T-helper 1 cell (primary cell): ENCODE data around the gene ELK4.

Experiments
- DNase-seq, 5 donors: peaks; one replicate each; pipeline ENCODE4 v3.0.0-alpha.2; 2012 to 2020

ELK4 gene

GRCh38 chr1:205579711-205580110 is 52.1 kb downstream of the ELK4 start:
- no peak for DNase-seq

GRCh38 chr1:205578780-205579571 is 52.8 kb downstream of the ELK4 start:
- DNase-seq = no peak

GRCh38 chr1:205577874-205578658 is 53.7 kb downstream of the ELK4 start:
- DNase-seq = no peak

GRCh38 chr1:205576805-205577761 is 54.7 kb downstream of the ELK4 start:
- no peak for DNase-seq

GRCh38 chr1:205576011-205576410 is 55.8 kb downstream of the ELK4 start:
- no peak for DNase-seq

GRCh38 chr1:205575294-205575885 is 56.4 kb downstream of the ELK4 start:
- DNase-seq = no peak

GRCh38 chr1:205572421-205572820 is 59.4 kb downstream of the ELK4 start:
- no peak for DNase-seq

GRCh38 chr1:205571747-205572146 is 60.1 kb downstream of the ELK4 start:
- no peak for DNase-seq

GRCh38 chr1:205570796-205571537 is 60.8 kb downstream of the ELK4 start:
- DNase-seq = no peak

GRCh38 chr1:205570173-205570501 is 61.7 kb downstream of the ELK4 start:
- no peak for DNase-seq

- no peak for DNase-seq
Measured at GRCh38 chr1:205569411-205570172, 62.2 kb downstream of the ELK4 start.

- DNase-seq = no peak
Measured at GRCh38 chr1:205568469-205569361, 63.1 kb downstream of the ELK4 start.

GRCh38 chr1:205568135-205568468 is 63.7 kb downstream of the ELK4 start:
- DNase-seq = no peak

GRCh38 chr1:205567716-205568115 is 64.1 kb downstream of the ELK4 start:
- no peak for DNase-seq

GRCh38 chr1:205565799-205566198 is 66.0 kb downstream of the ELK4 start:
- no peak for DNase-seq

- DNase-seq = no peak
Measured at GRCh38 chr1:205563927-205564441, 67.8 kb downstream of the ELK4 start.

GRCh38 chr1:205561501-205562203 is 70.2 kb downstream of the ELK4 start:
- DNase-seq = no peak
